ENCODE data around the gene MYO7B.

DNA sequence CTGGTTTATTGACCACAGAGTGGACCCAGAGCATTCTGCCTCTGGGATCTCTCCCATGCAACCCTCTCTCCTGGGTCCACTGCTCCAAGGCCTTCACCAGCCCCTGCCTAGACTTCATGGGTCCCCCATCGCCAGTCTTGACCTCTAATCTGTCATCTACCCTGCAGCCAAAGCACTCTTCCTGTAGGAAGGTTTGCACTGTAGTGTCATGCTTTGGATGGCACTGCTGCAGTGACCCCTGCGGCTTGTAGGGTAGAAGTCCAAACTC is 41.7 kb downstream of the MYO7B start:
- TF ChIP-seq, protein P1, sequence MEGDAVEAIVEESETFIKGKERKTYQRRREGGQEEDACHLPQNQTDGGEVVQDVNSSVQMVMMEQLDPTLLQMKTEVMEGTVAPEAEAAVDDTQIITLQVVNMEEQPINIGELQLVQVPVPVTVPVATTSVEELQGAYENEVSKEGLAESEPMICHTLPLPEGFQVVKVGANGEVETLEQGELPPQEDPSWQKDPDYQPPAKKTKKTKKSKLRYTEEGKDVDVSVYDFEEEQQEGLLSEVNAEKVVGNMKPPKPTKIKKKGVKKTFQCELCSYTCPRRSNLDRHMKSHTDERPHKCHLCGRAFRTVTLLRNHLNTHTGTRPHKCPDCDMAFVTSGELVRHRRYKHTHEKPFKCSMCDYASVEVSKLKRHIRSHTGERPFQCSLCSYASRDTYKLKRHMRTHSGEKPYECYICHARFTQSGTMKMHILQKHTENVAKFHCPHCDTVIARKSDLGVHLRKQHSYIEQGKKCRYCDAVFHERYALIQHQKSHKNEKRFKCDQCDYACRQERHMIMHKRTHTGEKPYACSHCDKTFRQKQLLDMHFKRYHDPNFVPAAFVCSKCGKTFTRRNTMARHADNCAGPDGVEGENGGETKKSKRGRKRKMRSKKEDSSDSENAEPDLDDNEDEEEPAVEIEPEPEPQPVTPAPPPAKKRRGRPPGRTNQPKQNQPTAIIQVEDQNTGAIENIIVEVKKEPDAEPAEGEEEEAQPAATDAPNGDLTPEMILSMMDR (IDR thresholded peaks at IDR 0.05): no peak
- no peak for TF ChIP-seq POLR2A (IDR thresholded peaks at IDR 0.05)

All from uterus (tissue), 2 donors.